DND-41 (cell line): ENCODE results near the gene CD63.

Experiments used
- ATAC-seq: fragments of 200-7000 bp; cut with Tn5 transposase; 3 replicates; pipeline ENCODE4 v1.9.1; 2021; ENCODE audit warnings: low read depth; ENCODE audit not compliant: insufficient read depth
- DNase-seq: peaks from one replicate; pipeline ENCODE4 v3.0.0-alpha.2; 2020
- H2AFZ ChIP-seq: 2 replicates; pipeline ENCODE4 v1.6.0; 2012; ENCODE audit warnings: low read depth, low read length
- H3K27ac ChIP-seq: 2 replicates; pipeline ENCODE4 v1.5.1; 2012; ENCODE audit warnings: low read length, inconsistent platforms
- H3K27me3 ChIP-seq: fragments of 200-600 bp; sonication (generic); 2 replicates; pipeline ENCODE4 v1.6.0; 2012; ENCODE audit warnings: low read length, mild to moderate bottlenecking, inconsistent platforms; ENCODE audit not compliant: insufficient read depth, poor library complexity
- H3K36me3 ChIP-seq: 2 replicates; pipeline ENCODE4 v1.5.1; 2012; ENCODE audit warnings: low read length, inconsistent platforms; ENCODE audit not compliant: insufficient read depth
- H3K4me1 ChIP-seq: 2 replicates; pipeline ENCODE4 v1.5.1; 2012; ENCODE audit warnings: mild to moderate bottlenecking, low read length; ENCODE audit not compliant: insufficient read depth
- H3K4me2 ChIP-seq: 2 replicates; pipeline ENCODE4 v1.6.0; 2012; ENCODE audit warnings: mild to moderate bottlenecking, moderate library complexity, low read length, inconsistent platforms; ENCODE audit not compliant: insufficient read depth
- H3K4me3 ChIP-seq, 2 experiments: fragments of 200-600 bp in 1 of 2; shearing (Covaris generic) in 1 of 2; 2 replicates each; pipeline ENCODE4 v1.5.1; 2012 to 2016; ENCODE audit warnings: inconsistent platforms in 2 of 2, low read length in 2 of 2, mild to moderate bottlenecking in 2 of 2, low read depth in 1 of 2, moderate library complexity in 1 of 2
- H3K79me2 ChIP-seq: 2 replicates; pipeline ENCODE4 v1.6.0; 2012; ENCODE audit warnings: low read length, inconsistent platforms; ENCODE audit not compliant: insufficient read depth
- H3K9ac ChIP-seq: 2 replicates; pipeline ENCODE4 v1.6.0; 2012; ENCODE audit warnings: low read depth, mild to moderate bottlenecking, inconsistent platforms, low read length, moderate library complexity
- H3K9me3 ChIP-seq: 2 replicates; pipeline ENCODE4 v1.5.1; 2012; ENCODE audit warnings: low read length, moderate library complexity, mild to moderate bottlenecking, inconsistent platforms; ENCODE audit not compliant: insufficient read depth, severe bottlenecking
- H4K20me1 ChIP-seq: 2 replicates; pipeline ENCODE4 v1.6.0; 2012; ENCODE audit warnings: low read length; ENCODE audit not compliant: insufficient read depth
- CTCF ChIP-seq: IDR thresholded peaks from 2 replicates; pipeline ENCODE4 v1.5.1; 2012; ENCODE audit warnings: borderline replicate concordance, low read length, moderate library complexity, mild to moderate bottlenecking; ENCODE audit not compliant: poor library complexity, severe bottlenecking; ENCODE audit errors: extremely low read depth
- EZH2 ChIP-seq: IDR thresholded peaks from 3 replicates; pipeline ENCODE4 v1.6.1; 2012; ENCODE audit warnings: borderline replicate concordance, low read depth, mild to moderate bottlenecking, moderate library complexity, low read length, inconsistent platforms; ENCODE audit not compliant: severe bottlenecking

CD63 gene

GRCh38 chr12:55696796-55697462 lies 31.9 kb downstream of the CD63 start:
- Histone ChIP-seq H3K9ac (no peak overlapping the region), H3K4me2 (no peak overlapping the region), H4K20me1 (no peaks in the 10 kb centered on the region), H2AFZ (no peak overlapping the region), H3K4me1 (no peaks in the 10 kb centered on the region), H3K4me3 (no peak overlapping the region), H3K79me2 (no peaks in the 10 kb centered on the region), H3K27me3 (peaks cover 3% of the 10 kb centered on the region), H3K36me3 (no peaks in the 10 kb centered on the region), H3K27ac (no peak overlapping the region), H3K9me3 (no peaks in the 10 kb centered on the region)
- no peak for DNase-seq
- TF ChIP-seq CTCF (no peak), EZH2 (no peak)
- no peak for ATAC-seq

GRCh38 chr12:55696141-55696540 lies 32.7 kb downstream of the CD63 start:
- TF ChIP-seq CTCF, result no peak
- TF ChIP-seq EZH2, result no peak
- no peaks in the 10 kb centered on the region for H3K79me2 ChIP-seq
- no peaks in the 10 kb centered on the region for H3K9me3 ChIP-seq
- H3K27me3 ChIP-seq, result peaks cover 3% of the 10 kb centered on the region
- H2AFZ ChIP-seq, result no peak overlapping the region
- H4K20me1 ChIP-seq, result no peaks in the 10 kb centered on the region
- no peak for ATAC-seq
- no peak overlapping the region for H3K9ac ChIP-seq
- no peak overlapping the region for H3K4me3 ChIP-seq
- no peak for DNase-seq
- H3K27ac ChIP-seq, result no peak overlapping the region
- H3K4me1 ChIP-seq, result no peaks in the 10 kb centered on the region
- no peaks in the 10 kb centered on the region for H3K36me3 ChIP-seq
- no peak overlapping the region for H3K4me2 ChIP-seq

- DNase-seq (no peak), ATAC-seq (no peak)
- no peaks in the 10 kb centered on the region for H3K36me3 ChIP-seq
- H3K27ac ChIP-seq, result no peak overlapping the region
- H3K4me2 ChIP-seq, result no peak overlapping the region
- H3K79me2 ChIP-seq, result no peaks in the 10 kb centered on the region
- TF ChIP-seq EZH2 (no peak), CTCF (no peak)
- no peaks in the 10 kb centered on the region for H3K4me1 ChIP-seq
- no peaks in the 10 kb centered on the region for H4K20me1 ChIP-seq
- H3K27me3 ChIP-seq, result peaks cover 3% of the 10 kb centered on the region
- no peaks in the 10 kb centered on the region for H3K9me3 ChIP-seq
- H3K9ac ChIP-seq, result no peak overlapping the region
- H3K4me3 ChIP-seq, result no peak overlapping the region
- no peak overlapping the region for H2AFZ ChIP-seq
Measured at GRCh38 chr12:55695349-55695748, 33.5 kb downstream of the CD63 start.

GRCh38 chr12:55694651-55695050 lies 34.2 kb downstream of the CD63 start:
- Histone ChIP-seq H3K79me2 (no peaks in the 10 kb centered on the region), H3K36me3 (no peaks in the 10 kb centered on the region), H3K27ac (no peak overlapping the region), H3K4me1 (no peaks in the 10 kb centered on the region), H3K9ac (no peak overlapping the region), H2AFZ (no peak overlapping the region), H3K4me2 (no peak overlapping the region), H3K4me3 (no peak overlapping the region), H3K9me3 (no peaks in the 10 kb centered on the region), H3K27me3 (peaks cover 3% of the 10 kb centered on the region), H4K20me1 (no peaks in the 10 kb centered on the region)
- TF ChIP-seq CTCF (no peak), EZH2 (no peak)
- ATAC-seq, result no peak
- no peak for DNase-seq
